GM23338 (cell line): Measurements from ENCODE around the gene TTBK1. TPM values are rescaled to one million over a fixed set of nuclear protein-coding genes. Genes with fewer than 3 reads are reported as not detected.

ENCODE experiments used
- ATAC-seq: fragments of 200-7000 bp; cut with Tn5 transposase; 3 replicates; pipeline ENCODE4 v1.9.1; 2020
- DNase-seq: peaks from one replicate; pipeline ENCODE4 v3.0.0-alpha.2; 2015; ENCODE audit warnings: low spot score
- H2AFZ ChIP-seq: fragments of 200-600 bp; sonication (generic); 2 replicates; pipeline ENCODE4 v1.8.0; 2016; ENCODE audit warnings: antibody characterized with exemption, mild to moderate bottlenecking, moderate library complexity
- H3F3A ChIP-seq: fragments of 200-600 bp; sonication (generic); replicated peaks from 2 replicates; pipeline ENCODE4 v1.8.0; 2017; ENCODE audit warnings: antibody characterized with exemption, mixed run types, low read depth
- H3K27ac ChIP-seq: fragments of 200-600 bp; sonication (generic); 2 replicates; pipeline ENCODE4 v1.6.1; 2016; ENCODE audit warnings: low read depth
- H3K27me3 ChIP-seq: fragments of 200-600 bp; sonication (generic); 2 replicates; pipeline ENCODE4 v1.8.0; 2016; ENCODE audit warnings: mild to moderate bottlenecking, mixed run types, moderate library complexity; ENCODE audit not compliant: insufficient read depth
- H3K36me3 ChIP-seq: fragments of 200-600 bp; sonication (generic); 2 replicates; pipeline ENCODE4 v1.8.0; 2016; ENCODE audit warnings: mild to moderate bottlenecking; ENCODE audit not compliant: insufficient read depth
- H3K4me1 ChIP-seq: fragments of 200-600 bp; sonication (generic); 2 replicates; pipeline ENCODE4 v1.8.0; 2016; ENCODE audit warnings: mild to moderate bottlenecking, moderate library complexity; ENCODE audit not compliant: insufficient read depth
- H3K4me2 ChIP-seq: fragments of 200-600 bp; sonication (generic); 2 replicates; pipeline ENCODE4 v1.7.1; 2017; ENCODE audit warnings: mixed run types
- H3K4me3 ChIP-seq: fragments of 200-600 bp; sonication (generic); 2 replicates; pipeline ENCODE4 v1.6.1; 2016; ENCODE audit warnings: mixed run types
- H3K79me2 ChIP-seq: fragments of 200-600 bp; sonication (generic); replicated peaks from 2 replicates; pipeline ENCODE4 v1.8.0; 2017; ENCODE audit warnings: mild to moderate bottlenecking; ENCODE audit not compliant: insufficient read depth
- H3K9me2 ChIP-seq: fragments of 200-600 bp; sonication (generic); 2 replicates; pipeline ENCODE4 v1.8.0; 2017; ENCODE audit not compliant: insufficient read depth
- H4K20me1 ChIP-seq: fragments of 200-600 bp; sonication (generic); replicated peaks from 2 replicates; pipeline ENCODE4 v1.8.0; 2017; ENCODE audit warnings: mild to moderate bottlenecking; ENCODE audit not compliant: insufficient read depth
- H3K27ac Mint-ChIP-seq: 2 replicates; pipeline ENCODE4 v1.8.0; 2020; ENCODE audit warnings: inconsistent platforms, mild to moderate bottlenecking, moderate library complexity, mixed read lengths
- H3K27me3 Mint-ChIP-seq: 3 replicates; pipeline ENCODE4 v1.8.0; 2022; ENCODE audit warnings: low read depth, mild to moderate bottlenecking, moderate library complexity, mixed read lengths, inconsistent platforms; ENCODE audit not compliant: insufficient read depth, poor library complexity
- H3K36me3 Mint-ChIP-seq: 3 replicates; pipeline ENCODE4 v1.8.0; 2021; ENCODE audit warnings: low read depth, mild to moderate bottlenecking, inconsistent platforms, moderate library complexity, mixed read lengths
- H3K4me1 Mint-ChIP-seq: 3 replicates; pipeline ENCODE4 v1.8.0; 2020; ENCODE audit warnings: mild to moderate bottlenecking, inconsistent platforms, mixed read lengths
- H3K4me3 Mint-ChIP-seq: 3 replicates; pipeline ENCODE4 v1.8.0; 2021; ENCODE audit warnings: moderate library complexity, mild to moderate bottlenecking, inconsistent platforms, mixed read lengths
- H3K9me3 Mint-ChIP-seq: 3 replicates; pipeline ENCODE4 v1.8.0; 2020; ENCODE audit warnings: moderate library complexity, mild to moderate bottlenecking, inconsistent platforms, mixed read lengths
- CREB1 ChIP-seq: fragments of 250-450 bp; sonication (Bioruptor Pico); IDR thresholded peaks from 2 replicates; pipeline ENCODE4 v1.5.0; 2020; ENCODE audit warnings: low read depth, mild to moderate bottlenecking, moderate library complexity
- ETS1 ChIP-seq: IDR thresholded peaks from 2 replicates; pipeline ENCODE4 v1.6.1; 2016; ENCODE audit warnings: antibody characterized with exemption
- EZH2 ChIP-seq: fragments of 200-600 bp; sonication (generic); IDR thresholded peaks from one replicate; pipeline ENCODE4 v1.8.0; 2017; ENCODE audit warnings: antibody characterized with exemption, mild to moderate bottlenecking, low read depth; ENCODE audit not compliant: unreplicated experiment
- EZH2phosphoT487 ChIP-seq: fragments of 200-600 bp; sonication (generic); IDR thresholded peaks from one replicate; pipeline ENCODE4 v1.8.1; 2018; ENCODE audit warnings: antibody characterized with exemption; ENCODE audit not compliant: unreplicated experiment
- JUNB ChIP-seq: IDR thresholded peaks from one replicate; pipeline ENCODE4 v1.6.1; 2016; ENCODE audit warnings: antibody characterized with exemption; ENCODE audit not compliant: unreplicated experiment
- NANOG ChIP-seq: IDR thresholded peaks from 2 replicates; pipeline ENCODE4 v1.6.1; 2016; ENCODE audit warnings: antibody characterized with exemption, borderline replicate concordance
- POLR2AphosphoS5 ChIP-seq: IDR thresholded peaks from 2 replicates; pipeline ENCODE4 v1.6.1; 2016; ENCODE audit warnings: antibody characterized with exemption, low read depth
- REST ChIP-seq: IDR thresholded peaks from one replicate; pipeline ENCODE4 v1.6.1; 2018; ENCODE audit warnings: antibody characterized with exemption; ENCODE audit not compliant: unreplicated experiment
- ZNF114 ChIP-seq: fragments of 250-450 bp; sonication (Bioruptor Pico); IDR thresholded peaks from 2 replicates; pipeline ENCODE4 v1.5.0; 2020; ENCODE audit warnings: mild to moderate bottlenecking, moderate library complexity
- ZNF331 ChIP-seq: fragments of 250-450 bp; sonication (Bioruptor Pico); IDR thresholded peaks from 2 replicates; pipeline ENCODE4 v1.5.0; 2020; ENCODE audit warnings: low read depth, mild to moderate bottlenecking, moderate library complexity
- ZNF462 ChIP-seq: fragments of 250-450 bp; sonication (Bioruptor Pico); IDR thresholded peaks from 2 replicates; pipeline ENCODE4 v1.5.0; 2020; ENCODE audit warnings: mild to moderate bottlenecking, moderate library complexity
- polyA plus RNA-seq: library from polyadenylated mRNA; unstranded; fragments of >200 nt; fragmentation: Nextera tagmentation; extraction: Ambion mirVana; gene quantifications from 2 replicates; pipeline ENCODE4 v1.2.1, GENCODE V29; 2016
- total RNA-seq: library from RNA; depleted of rRNA; stranded (reverse); fragments of >200 nt; shearing (Covaris generic); gene quantifications from 2 replicates; pipeline ENCODE4 v1.2.3, GENCODE V29; 2014
- TF ChIP-seq, protein P1 (sequence below), 2 experiments: fragments of 200-600 bp in 1 of 2; sonication (generic) in 1 of 2; conservative IDR thresholded peaks; 2 replicates each; pipeline versions ENCODE4 v1.5.1 to v1.6.1; 2016 to 2017; ENCODE audit warnings: antibody characterized with exemption in 2 of 2, low read depth in 2 of 2, mild to moderate bottlenecking in 2 of 2, moderate library complexity in 1 of 2

The TTBK1 gene
- total and polyA plus RNA-seq, 2 experiments from 2014 or later = 0.29 to 1.1 TPM

- Mint-ChIP-seq H3K4me3 (no peak overlapping the region; the same call in 2 of the 3 replicates), H3K9me3 (no peaks in the 10 kb centered on the region; the same call in 2 of the 3 replicates), H3K27ac (no peak overlapping the region), H3K36me3 (no peaks in the 10 kb centered on the region), H3K4me1 (peaks cover 10% of the 10 kb centered on the region; the same call in 2 of the 3 replicates), H3K27me3 (peaks cover 17% of the 10 kb centered on the region)
- Histone ChIP-seq H3K9me2 (no peaks in the 10 kb centered on the region), H3K36me3 (no peaks in the 10 kb centered on the region), H3K79me2 (no peaks in the 10 kb centered on the region), H3K27ac (no peak overlapping the region), H3K27me3 (no peaks in the 10 kb centered on the region), H3K4me2 (no peak overlapping the region), H3K4me1 (no peaks in the 10 kb centered on the region), H3F3A (no peaks in the 10 kb centered on the region), H2AFZ (no peak overlapping the region), H4K20me1 (no peaks in the 10 kb centered on the region), H3K4me3 (no peak overlapping the region)
- ATAC-seq (no peak), DNase-seq (no peak)
- TF ChIP-seq EZH2phosphoT487 = no peak
- TF ChIP-seq EZH2 = no peak
- no peak for TF ChIP-seq ZNF462
- no peak for TF ChIP-seq REST
- TF ChIP-seq ZNF114 (CRISPR knock-in tag) = no peak
- TF ChIP-seq JUNB = no peak
- TF ChIP-seq CREB1 (CRISPR knock-in tag) = no peak
- TF ChIP-seq POLR2AphosphoS5 = no peak
- TF ChIP-seq, protein P1, sequence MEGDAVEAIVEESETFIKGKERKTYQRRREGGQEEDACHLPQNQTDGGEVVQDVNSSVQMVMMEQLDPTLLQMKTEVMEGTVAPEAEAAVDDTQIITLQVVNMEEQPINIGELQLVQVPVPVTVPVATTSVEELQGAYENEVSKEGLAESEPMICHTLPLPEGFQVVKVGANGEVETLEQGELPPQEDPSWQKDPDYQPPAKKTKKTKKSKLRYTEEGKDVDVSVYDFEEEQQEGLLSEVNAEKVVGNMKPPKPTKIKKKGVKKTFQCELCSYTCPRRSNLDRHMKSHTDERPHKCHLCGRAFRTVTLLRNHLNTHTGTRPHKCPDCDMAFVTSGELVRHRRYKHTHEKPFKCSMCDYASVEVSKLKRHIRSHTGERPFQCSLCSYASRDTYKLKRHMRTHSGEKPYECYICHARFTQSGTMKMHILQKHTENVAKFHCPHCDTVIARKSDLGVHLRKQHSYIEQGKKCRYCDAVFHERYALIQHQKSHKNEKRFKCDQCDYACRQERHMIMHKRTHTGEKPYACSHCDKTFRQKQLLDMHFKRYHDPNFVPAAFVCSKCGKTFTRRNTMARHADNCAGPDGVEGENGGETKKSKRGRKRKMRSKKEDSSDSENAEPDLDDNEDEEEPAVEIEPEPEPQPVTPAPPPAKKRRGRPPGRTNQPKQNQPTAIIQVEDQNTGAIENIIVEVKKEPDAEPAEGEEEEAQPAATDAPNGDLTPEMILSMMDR (conservative IDR thresholded peaks at IDR 0.05; ENCODE audit: low read depth in 2 of 2) = no peak
- no peak for TF ChIP-seq NANOG
- no peak for TF ChIP-seq ETS1
- TF ChIP-seq ZNF331 = no peak
Observed at GRCh38 chr6:43258807-43259686, 15.8 kb downstream of the TTBK1 start.
